Measurements from ENCODE around the gene GDA. TPM values are rescaled to one million over a fixed set of nuclear protein-coding genes. Genes with fewer than 3 reads are reported as not detected.

Gene GDA
- total RNA-seq, 1 donor from 2014 or later: not detected

GRCh38 chr9:72193478-72193881 lies 44.2 kb downstream of the GDA start:
- no peaks in the 10 kb centered on the region for H3K4me1 ChIP-seq
- H3K27me3 ChIP-seq: no peaks in the 10 kb centered on the region
- H3K9me3 ChIP-seq: no peaks in the 10 kb centered on the region
- no peak for DNase-seq (ENCODE audit: low spot score in 2 of 2)
- no peak overlapping the region for H3K27ac ChIP-seq
- intact Hi-C loops (cut with DNase I): no loop called here
- H3K4me3 ChIP-seq: no peak overlapping the region
- TF ChIP-seq CTCF (IDR thresholded peaks at IDR 0.05): no peak
- H3K36me3 ChIP-seq: no peaks in the 10 kb centered on the region

GRCh38 chr9:72199238-72199637 lies 50.0 kb downstream of the GDA start:
- Histone ChIP-seq H3K27me3 (no peaks in the 10 kb centered on the region), H3K9me3 (no peaks in the 10 kb centered on the region), H3K36me3 (no peaks in the 10 kb centered on the region), H3K4me3 (no peak overlapping the region), H3K27ac (no peak overlapping the region), H3K4me1 (no peaks in the 10 kb centered on the region)
- no peak for TF ChIP-seq CTCF (IDR thresholded peaks at IDR 0.05)
- intact Hi-C loops (cut with DNase I): no loop called here
- DNase-seq (ENCODE audit: low spot score in 2 of 2): no peak

GRCh38 chr9:72200452-72200851 lies 51.2 kb downstream of the GDA start:
- DNase-seq (ENCODE audit: low spot score in 2 of 2): no peak
- Histone ChIP-seq H3K4me1 (no peaks in the 10 kb centered on the region), H3K9me3 (no peaks in the 10 kb centered on the region), H3K36me3 (no peaks in the 10 kb centered on the region), H3K27ac (no peak overlapping the region), H3K27me3 (no peaks in the 10 kb centered on the region), H3K4me3 (no peak overlapping the region)
- TF ChIP-seq CTCF (IDR thresholded peaks at IDR 0.05): no peak
- intact Hi-C loops (cut with DNase I): no loop called here

DNA sequence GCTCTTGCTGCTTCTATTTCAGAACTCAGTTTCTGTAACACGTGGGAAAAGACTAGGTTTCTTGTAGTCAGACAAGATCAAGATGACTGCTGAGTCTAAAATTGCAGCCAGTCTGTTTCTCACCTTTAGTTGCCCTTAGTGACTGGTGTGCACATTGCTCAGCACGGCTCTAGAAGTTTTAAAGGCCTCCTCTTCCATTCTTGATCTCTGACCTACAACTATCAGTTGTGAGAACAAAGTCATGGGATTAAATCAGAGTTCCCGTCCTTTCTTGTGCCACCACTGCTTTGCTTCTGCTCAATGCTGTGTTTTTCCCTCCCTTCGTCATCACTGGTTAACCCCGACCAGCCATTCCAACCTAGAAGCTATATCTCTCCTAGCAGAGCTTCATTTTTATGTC lies 52.8 kb downstream of the GDA start:
- Histone ChIP-seq H3K4me1 (no peaks in the 10 kb centered on the region), H3K27me3 (no peaks in the 10 kb centered on the region), H3K9me3 (no peaks in the 10 kb centered on the region), H3K27ac (no peak overlapping the region), H3K4me3 (no peak overlapping the region), H3K36me3 (no peaks in the 10 kb centered on the region)
- intact Hi-C loops (cut with DNase I): no loop called here
- no peak for DNase-seq (ENCODE audit: low spot score in 2 of 2)
- TF ChIP-seq CTCF (IDR thresholded peaks at IDR 0.05): no peak

- H3K36me3 ChIP-seq: no peaks in the 10 kb centered on the region
- TF ChIP-seq CTCF (IDR thresholded peaks at IDR 0.05): peak in 1 of 3 experiments; percentile 5
- no peaks in the 10 kb centered on the region for H3K4me1 ChIP-seq
- no peaks in the 10 kb centered on the region for H3K27me3 ChIP-seq
- H3K4me3 ChIP-seq: no peak overlapping the region
- intact Hi-C loops (cut with DNase I): no loop called here
- no peak for DNase-seq (ENCODE audit: low spot score in 2 of 2)
- H3K9me3 ChIP-seq: no peaks in the 10 kb centered on the region
- no peak overlapping the region for H3K27ac ChIP-seq
Observed at GRCh38 chr9:72203205-72203803, 54.1 kb downstream of the GDA start.

DNA sequence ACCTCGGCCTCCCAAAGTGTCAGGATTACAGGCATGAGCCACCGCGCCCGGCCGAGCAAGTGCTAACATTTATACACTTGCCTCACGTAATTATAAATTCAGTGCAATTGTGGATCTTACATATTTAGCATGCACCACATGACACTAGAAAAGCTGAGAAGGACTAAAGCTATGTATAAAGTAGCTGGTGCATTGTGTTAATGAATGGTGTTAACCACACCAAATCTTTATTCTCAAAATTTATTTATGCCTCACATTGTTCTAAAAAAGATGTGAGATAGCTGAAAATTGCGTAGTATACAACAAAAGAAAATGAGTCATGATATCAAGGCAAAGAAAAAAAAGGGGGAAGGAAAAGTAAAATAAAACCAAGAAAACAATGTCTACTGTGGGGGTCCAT lies 54.8 kb downstream of the GDA start:
- Histone ChIP-seq H3K36me3 (no peaks in the 10 kb centered on the region), H3K9me3 (no peaks in the 10 kb centered on the region), H3K4me1 (no peaks in the 10 kb centered on the region), H3K27ac (no peak overlapping the region), H3K27me3 (no peaks in the 10 kb centered on the region), H3K4me3 (no peak overlapping the region)
- TF ChIP-seq CTCF (IDR thresholded peaks at IDR 0.05): no peak
- intact Hi-C loops (cut with DNase I): no loop called here
- DNase-seq (ENCODE audit: low spot score in 2 of 2): no peak
